PC-3 (cell line): ENCODE results near the gene PARP4.

Experiments used
- EZH2 ChIP-seq: fragments of 300-600 bp; sonication (generic); IDR thresholded peaks from one replicate; pipeline ENCODE4 v1.6.1; 2017; ENCODE audit warnings: antibody characterized with exemption, mild to moderate bottlenecking, low read length; ENCODE audit not compliant: unreplicated experiment
- TF ChIP-seq, protein P1 (sequence below): fragments of 300-600 bp; sonication (generic); conservative IDR thresholded peaks from 2 replicates; pipeline ENCODE4 v1.5.1; 2017; ENCODE audit warnings: antibody characterized with exemption, low read depth, mild to moderate bottlenecking, low read length

- TF ChIP-seq, protein P1, sequence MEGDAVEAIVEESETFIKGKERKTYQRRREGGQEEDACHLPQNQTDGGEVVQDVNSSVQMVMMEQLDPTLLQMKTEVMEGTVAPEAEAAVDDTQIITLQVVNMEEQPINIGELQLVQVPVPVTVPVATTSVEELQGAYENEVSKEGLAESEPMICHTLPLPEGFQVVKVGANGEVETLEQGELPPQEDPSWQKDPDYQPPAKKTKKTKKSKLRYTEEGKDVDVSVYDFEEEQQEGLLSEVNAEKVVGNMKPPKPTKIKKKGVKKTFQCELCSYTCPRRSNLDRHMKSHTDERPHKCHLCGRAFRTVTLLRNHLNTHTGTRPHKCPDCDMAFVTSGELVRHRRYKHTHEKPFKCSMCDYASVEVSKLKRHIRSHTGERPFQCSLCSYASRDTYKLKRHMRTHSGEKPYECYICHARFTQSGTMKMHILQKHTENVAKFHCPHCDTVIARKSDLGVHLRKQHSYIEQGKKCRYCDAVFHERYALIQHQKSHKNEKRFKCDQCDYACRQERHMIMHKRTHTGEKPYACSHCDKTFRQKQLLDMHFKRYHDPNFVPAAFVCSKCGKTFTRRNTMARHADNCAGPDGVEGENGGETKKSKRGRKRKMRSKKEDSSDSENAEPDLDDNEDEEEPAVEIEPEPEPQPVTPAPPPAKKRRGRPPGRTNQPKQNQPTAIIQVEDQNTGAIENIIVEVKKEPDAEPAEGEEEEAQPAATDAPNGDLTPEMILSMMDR = no peak
- no peak for TF ChIP-seq EZH2
Observed at GRCh38 chr13:24516919-24517318, 4.3 kb upstream of the PARP4 start.
